Activated gamma-delta T cell treated with anti-CD3 and anti-CD28 coated beads, Interleukin-2, amount 50 U/mL, for 16 hours (primary cell): ENCODE data around the gene SCNM1.
A peak's percentile ranks its signal among the peaks of the same experiment; 100 is the strongest.
"Not testable (repeated sequence)": the region's sequence is repeated elsewhere in the genome, so short reads cannot be mapped to it uniquely, and the experiment has no call there.

Source experiments
- DNase-seq: peaks from one replicate; pipeline ENCODE4 v3.0.0-alpha.2; 2020; ENCODE audit warnings: low read depth

The SCNM1 gene

GRCh38 chr1:151146412-151147131 is 19.4 kb upstream of the SCNM1 start, which contains the start of gene SEMA6C:
TSS of gene SEMA6C (minus strand) at chr1:151146631. CDS start at chr1:151142621, 4,010 bp downstream.
- peak; percentile 82 for DNase-seq

- no peak for DNase-seq
Measured at GRCh38 chr1:151147132-151147503, 18.8 kb upstream of the SCNM1 start.

DNA sequence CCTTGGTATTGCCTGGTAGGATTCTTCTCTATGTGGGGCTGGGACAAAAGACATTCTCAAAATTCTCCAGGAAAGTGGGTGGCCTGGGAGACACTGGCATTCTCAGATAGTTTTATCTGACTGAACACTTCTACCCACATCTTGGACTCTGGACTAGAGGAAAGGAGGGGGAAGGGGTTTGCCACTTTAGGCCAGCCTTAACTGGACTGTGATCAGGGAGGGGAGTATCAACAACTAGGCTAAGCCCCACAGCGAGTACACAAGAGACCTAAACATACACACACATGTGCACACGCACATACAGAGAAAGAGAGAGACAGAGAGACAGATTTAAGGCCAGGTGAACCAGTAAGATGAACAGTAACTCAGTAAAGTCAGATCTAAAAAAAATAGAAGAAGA is 18.3 kb upstream of the SCNM1 start:
- DNase-seq = no peak

DNA sequence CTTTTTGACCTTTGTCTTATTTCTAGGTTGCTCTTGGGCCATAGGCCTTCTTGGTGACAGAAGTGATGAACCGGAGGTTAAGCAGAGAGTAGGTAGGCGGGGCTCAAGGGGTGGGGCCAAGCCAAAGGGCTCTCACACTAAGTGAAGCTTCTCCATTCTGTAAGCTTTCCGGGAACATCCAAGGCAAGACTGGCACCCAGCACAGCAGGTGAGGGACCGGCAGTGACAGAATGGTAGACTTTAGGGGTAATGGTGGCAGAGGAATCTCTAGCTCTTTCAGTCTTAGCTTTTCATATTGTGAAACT is 9.5 kb upstream of the SCNM1 start, which contains the start of gene TNFAIP8L2:
TSS of gene TNFAIP8L2 (plus strand) at position 135 of the 305 bp plus-strand sequence. CDS start 2,049 bp downstream, outside the sequence.
- peak; percentile 57 for DNase-seq

- DNase-seq = no peak
Measured at GRCh38 chr1:151157067-151157531, 8.8 kb upstream of the SCNM1 start.

GRCh38 chr1:151158326-151158725 is 7.6 kb upstream of the SCNM1 start:
- DNase-seq = no peak

- no peak for DNase-seq
Measured at GRCh38 chr1:151158751-151159251, 7.1 kb upstream of the SCNM1 start.

DNA sequence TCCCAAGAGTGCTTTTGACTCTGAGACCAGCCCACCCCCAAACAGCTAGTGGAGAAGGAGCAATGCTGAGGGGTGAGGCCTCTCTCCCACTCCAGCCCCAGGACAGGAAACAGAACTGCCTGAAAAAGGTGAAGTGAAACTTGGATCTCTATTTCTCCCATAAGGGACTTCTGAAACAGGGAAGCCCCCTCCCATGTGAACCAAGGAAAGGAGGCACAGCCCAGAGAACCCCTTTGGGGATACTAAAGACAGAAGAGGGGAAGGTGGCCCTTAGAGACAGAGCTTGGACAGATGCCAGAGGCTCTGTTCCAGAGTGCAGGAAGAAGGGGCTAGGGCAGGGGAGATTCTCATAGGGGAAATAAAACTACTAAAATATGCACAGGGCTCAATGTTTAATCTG is 6.6 kb upstream of the SCNM1 start:
- DNase-seq = no peak

GRCh38 chr1:151164732-151165280 is 1.1 kb upstream of the SCNM1 start:
- no peak for DNase-seq

GRCh38 chr1:151165281-151165737 is 635 bp upstream of the SCNM1 start:
- DNase-seq = no peak

DNA sequence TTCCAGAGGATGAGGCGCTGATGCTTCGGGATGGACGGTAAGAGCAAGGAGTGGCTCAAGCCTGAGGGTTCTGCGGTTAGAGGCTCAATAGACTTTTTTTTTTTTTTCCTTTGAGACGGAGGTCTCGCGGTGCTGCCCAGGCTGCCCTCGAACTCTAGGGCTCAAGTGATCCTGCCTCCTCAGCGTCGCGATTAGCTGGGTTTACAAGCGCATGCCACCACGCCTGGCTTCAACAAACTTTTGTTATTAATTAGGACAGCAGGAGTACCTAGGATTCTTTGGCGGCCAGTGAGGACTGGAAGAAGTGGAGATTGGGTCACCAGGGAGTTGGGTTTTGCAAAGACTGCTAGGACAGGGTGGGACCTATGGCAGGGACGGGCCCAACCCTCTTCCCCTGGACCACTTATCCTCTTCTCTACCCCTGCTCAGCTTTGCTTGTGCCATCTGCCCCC is 587 bp downstream of the SCNM1 start:
- no peak for DNase-seq

- no peak for DNase-seq
Measured at GRCh38 chr1:151167116-151167515, 1.2 kb downstream of the SCNM1 start.

GRCh38 chr1:151171190-151171589 is 5.2 kb downstream of the SCNM1 start:
- no peak for DNase-seq

- DNase-seq = no peak
Measured at GRCh38 chr1:151175041-151175741, 9.2 kb downstream of the SCNM1 start.

DNA sequence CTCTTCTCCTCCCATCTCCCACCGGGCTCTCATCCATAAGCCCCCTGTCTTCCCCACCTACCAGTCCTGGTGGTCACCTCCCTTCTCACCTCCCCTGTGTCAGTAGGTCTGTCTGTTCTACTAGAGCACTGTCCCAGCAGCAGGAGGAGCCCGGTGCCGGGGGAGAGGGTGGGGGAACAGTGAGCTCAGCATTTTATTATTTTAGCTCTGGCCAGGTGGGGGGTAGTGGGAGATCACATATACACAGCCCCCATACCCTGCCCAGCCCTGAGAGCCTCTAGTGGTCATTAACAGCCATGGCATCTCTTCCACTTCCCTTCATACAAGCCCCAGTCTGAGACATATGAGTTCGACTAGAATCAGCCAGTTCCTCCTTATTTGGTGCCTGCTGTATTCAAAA is 9.9 kb downstream of the SCNM1 start, which contains the start of gene TMOD4:
TSS of gene TMOD4 (minus strand) at position 119 of the 400 bp plus-strand sequence. CDS start 1,106 bp downstream, outside the sequence.
- no peak for DNase-seq

GRCh38 chr1:151176514-151177045 is 10.6 kb downstream of the SCNM1 start:
- no peak for DNase-seq

DNA sequence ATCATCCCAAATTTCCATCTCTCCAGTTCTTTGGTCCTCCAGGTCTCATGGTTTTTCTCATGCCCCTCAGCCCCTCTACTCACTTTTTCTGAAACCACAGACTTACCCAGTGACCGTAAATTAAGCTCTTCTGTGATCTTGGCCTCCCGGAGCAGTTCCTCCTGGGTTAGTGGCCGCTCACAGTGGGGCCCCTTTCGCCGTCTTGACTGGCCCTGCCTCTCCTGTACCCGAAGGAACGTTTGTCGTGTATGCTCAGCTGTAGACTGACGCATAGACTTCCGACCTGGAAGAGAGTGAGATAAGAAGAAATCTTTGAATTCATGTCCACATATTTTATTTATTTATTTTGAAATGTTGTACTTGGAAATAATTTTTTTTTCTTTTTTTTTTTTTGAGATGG is 18.3 kb downstream of the SCNM1 start:
- no peak for DNase-seq

DNA sequence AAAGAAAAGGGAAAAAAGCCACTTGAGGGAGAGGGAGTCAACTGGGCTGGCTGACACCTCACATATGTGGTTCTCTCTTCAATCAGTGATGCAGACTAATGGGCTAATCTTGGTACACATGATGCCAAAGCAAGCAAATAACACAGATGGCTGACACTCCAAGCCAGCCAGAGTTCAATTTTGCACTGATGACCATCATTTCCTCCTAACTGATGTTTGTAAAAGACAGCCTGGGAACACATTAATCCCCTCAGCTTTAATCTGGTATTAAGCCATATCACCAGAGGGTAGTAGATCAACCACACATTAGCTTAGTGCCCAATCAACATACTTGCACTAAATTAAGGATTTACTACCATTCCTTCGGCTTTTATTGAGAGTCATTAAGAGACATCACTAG is 21.3 kb downstream of the SCNM1 start:
- DNase-seq = no peak

- DNase-seq = not testable (repeated sequence)
Measured at GRCh38 chr1:151188667-151189066, 22.7 kb downstream of the SCNM1 start.

- peak; percentile 80 for DNase-seq
Measured at GRCh38 chr1:151189637-151190445, 23.9 kb downstream of the SCNM1 start, which contains the start of gene VPS72. TSS of gene VPS72 (minus strand) at chr1:151190197. CDS start at chr1:151190121, 76 bp downstream.

GRCh38 chr1:151192047-151192446 is 26.1 kb downstream of the SCNM1 start:
- no peak for DNase-seq
